ENCODE data around the gene XPR1.

Gene XPR1

DNA sequence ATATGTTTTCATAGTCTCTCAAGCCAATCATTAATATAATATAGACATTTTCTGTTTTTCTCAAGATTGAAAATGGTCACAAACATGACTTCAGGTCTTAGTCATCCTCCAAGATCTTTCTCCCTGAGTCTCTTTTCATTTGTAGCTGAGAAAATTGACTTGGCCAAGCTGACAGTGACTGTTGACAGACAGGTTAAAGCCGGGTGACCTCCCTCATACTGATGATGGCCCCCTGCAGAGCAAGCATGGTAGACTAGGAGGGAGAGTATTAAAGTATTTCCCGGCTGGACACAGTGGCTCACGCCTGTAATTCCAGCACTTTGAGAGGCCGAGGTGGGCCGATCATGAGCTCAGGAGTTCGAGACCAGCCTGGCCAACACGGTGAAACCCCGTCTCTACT lies 274.1 kb downstream of the XPR1 start:
- H3K79me2 ChIP-seq (ENCODE audit: low read length), result no peaks in the 10 kb centered on the region
- no peak overlapping the region for H3K9ac ChIP-seq (ENCODE audit: low read length)
- no peaks in the 10 kb centered on the region for H3K36me3 ChIP-seq (replicated peaks; ENCODE audit: low read depth, low read length)
- H2AFZ ChIP-seq (ENCODE audit: low read depth, low read length), result peak overlapping the region; percentile 16; the same call in 1 of the 2 replicates
- no peaks in the 10 kb centered on the region for H3K27me3 ChIP-seq (ENCODE audit: low read depth, low read length)
- TF ChIP-seq, protein P1, sequence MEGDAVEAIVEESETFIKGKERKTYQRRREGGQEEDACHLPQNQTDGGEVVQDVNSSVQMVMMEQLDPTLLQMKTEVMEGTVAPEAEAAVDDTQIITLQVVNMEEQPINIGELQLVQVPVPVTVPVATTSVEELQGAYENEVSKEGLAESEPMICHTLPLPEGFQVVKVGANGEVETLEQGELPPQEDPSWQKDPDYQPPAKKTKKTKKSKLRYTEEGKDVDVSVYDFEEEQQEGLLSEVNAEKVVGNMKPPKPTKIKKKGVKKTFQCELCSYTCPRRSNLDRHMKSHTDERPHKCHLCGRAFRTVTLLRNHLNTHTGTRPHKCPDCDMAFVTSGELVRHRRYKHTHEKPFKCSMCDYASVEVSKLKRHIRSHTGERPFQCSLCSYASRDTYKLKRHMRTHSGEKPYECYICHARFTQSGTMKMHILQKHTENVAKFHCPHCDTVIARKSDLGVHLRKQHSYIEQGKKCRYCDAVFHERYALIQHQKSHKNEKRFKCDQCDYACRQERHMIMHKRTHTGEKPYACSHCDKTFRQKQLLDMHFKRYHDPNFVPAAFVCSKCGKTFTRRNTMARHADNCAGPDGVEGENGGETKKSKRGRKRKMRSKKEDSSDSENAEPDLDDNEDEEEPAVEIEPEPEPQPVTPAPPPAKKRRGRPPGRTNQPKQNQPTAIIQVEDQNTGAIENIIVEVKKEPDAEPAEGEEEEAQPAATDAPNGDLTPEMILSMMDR (IDR thresholded peaks at IDR 0.05; ENCODE audit: low read depth, low read length), result no peak
- TF ChIP-seq EZH2phosphoT487 (IDR thresholded peaks at IDR 0.05; ENCODE audit: low read depth), result no peak
- H3K4me3 ChIP-seq (ENCODE audit: low read length), result peak overlapping the region; percentile 47; the same call in 1 of the 2 replicates
- peak overlapping the region; percentile 61 for H3K4me2 ChIP-seq (ENCODE audit: low read length)
- H3K4me1 ChIP-seq (ENCODE audit: low read length), result peaks cover 52% of the 10 kb centered on the region
- no peaks in the 10 kb centered on the region for H3K9me3 ChIP-seq (ENCODE audit: insufficient read depth, low read length)
- no peak overlapping the region for H3K27ac ChIP-seq (ENCODE audit: low read length)
- no peaks in the 10 kb centered on the region for H4K20me1 ChIP-seq (ENCODE audit: insufficient read depth, low read length)

DNA sequence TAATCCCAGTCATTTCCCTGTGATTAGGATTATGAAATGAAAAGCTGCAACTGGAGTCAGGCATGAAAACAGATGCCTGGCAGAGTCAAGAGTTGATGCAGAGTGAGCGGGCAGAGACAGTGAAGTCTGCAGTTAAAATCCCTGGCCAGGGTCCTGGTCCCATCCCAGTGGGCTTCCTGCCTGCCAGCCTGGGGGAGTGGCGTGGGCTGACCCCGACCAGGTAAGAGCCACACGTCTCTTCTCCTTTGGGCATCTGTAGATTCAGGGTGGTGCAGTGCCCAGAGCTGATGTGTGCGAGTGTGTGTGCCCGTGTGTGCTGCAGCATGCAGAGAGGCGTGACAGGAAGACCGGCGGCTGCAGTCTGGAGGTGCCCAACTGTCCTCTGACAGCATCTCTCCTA lies 274.7 kb downstream of the XPR1 start:
- H3K9me3 ChIP-seq (ENCODE audit: insufficient read depth, low read length), result no peaks in the 10 kb centered on the region
- H3K27me3 ChIP-seq (ENCODE audit: low read depth, low read length), result no peaks in the 10 kb centered on the region
- H3K27ac ChIP-seq (ENCODE audit: low read length), result no peak overlapping the region
- no peaks in the 10 kb centered on the region for H4K20me1 ChIP-seq (ENCODE audit: insufficient read depth, low read length)
- peak overlapping the region; percentile 61 for H3K4me2 ChIP-seq (ENCODE audit: low read length)
- no peak overlapping the region; the same call in 1 of the 2 replicates for H2AFZ ChIP-seq (ENCODE audit: low read depth, low read length)
- peak overlapping the region; percentile 47; the same call in 1 of the 2 replicates for H3K4me3 ChIP-seq (ENCODE audit: low read length)
- H3K4me1 ChIP-seq (ENCODE audit: low read length), result peaks cover 58% of the 10 kb centered on the region
- TF ChIP-seq EZH2phosphoT487 (IDR thresholded peaks at IDR 0.05; ENCODE audit: low read depth), result no peak
- TF ChIP-seq, protein P1 (IDR thresholded peaks at IDR 0.05; ENCODE audit: low read depth, low read length), result no peak
- H3K9ac ChIP-seq (ENCODE audit: low read length), result no peak overlapping the region; the same call in 1 of the 2 replicates
- no peaks in the 10 kb centered on the region for H3K36me3 ChIP-seq (replicated peaks; ENCODE audit: low read depth, low read length)
- H3K79me2 ChIP-seq (ENCODE audit: low read length), result no peaks in the 10 kb centered on the region

DNA sequence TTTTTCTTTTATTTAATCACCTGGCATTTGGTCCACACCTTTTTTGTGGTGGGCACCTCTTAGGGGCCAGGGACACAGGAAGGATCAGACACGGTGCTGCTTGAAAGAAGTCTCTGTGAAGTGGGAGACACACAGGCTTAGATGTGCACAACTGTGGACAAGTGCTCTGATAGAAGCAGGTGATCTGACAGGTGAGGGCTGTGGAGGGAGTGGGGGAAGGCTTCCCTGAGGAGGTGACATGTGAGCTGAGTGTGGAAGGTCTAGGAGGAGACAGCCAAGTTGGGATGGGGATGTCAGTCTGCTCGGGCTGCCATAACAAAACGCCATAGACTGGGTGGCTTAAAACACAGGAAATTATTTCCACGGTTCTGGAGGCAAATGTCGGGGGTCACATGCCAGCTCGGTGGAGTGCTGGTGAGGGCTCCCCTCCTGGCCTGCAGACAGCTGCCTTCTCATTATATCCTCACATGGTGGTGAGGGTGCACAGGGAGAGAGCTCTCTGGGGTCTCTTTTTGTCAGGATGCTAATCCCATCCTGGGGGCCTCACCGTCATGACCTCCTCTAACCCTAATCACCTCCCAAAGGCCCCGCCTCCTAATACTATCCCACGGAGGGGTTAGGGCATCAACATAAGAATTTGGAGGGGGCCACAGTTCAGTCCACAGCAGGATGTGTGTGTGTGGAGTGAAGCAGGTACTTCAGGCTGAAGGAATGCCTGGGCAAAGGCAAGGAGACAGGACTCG lies 275.7 kb downstream of the XPR1 start:
- Histone ChIP-seq H3K4me2 (ENCODE audit: low read length) (peak overlapping the region; percentile 61; the same call in 1 of the 2 replicates), H3K4me1 (ENCODE audit: low read length) (peaks cover 63% of the 10 kb centered on the region), H3K36me3 (replicated peaks; ENCODE audit: low read depth, low read length) (no peaks in the 10 kb centered on the region), H3K4me3 (ENCODE audit: low read length) (no peak overlapping the region), H3K9me3 (ENCODE audit: insufficient read depth, low read length) (no peaks in the 10 kb centered on the region), H3K79me2 (ENCODE audit: low read length) (no peaks in the 10 kb centered on the region), H4K20me1 (ENCODE audit: insufficient read depth, low read length) (no peaks in the 10 kb centered on the region), H3K27me3 (ENCODE audit: low read depth, low read length) (no peaks in the 10 kb centered on the region), H3K9ac (ENCODE audit: low read length) (0 out of 2 replicates have a peak overlapping the region, but pooled peaks have one; percentile 2), H2AFZ (ENCODE audit: low read depth, low read length) (no peak overlapping the region), H3K27ac (ENCODE audit: low read length) (no peak overlapping the region)
- TF ChIP-seq EZH2phosphoT487 (IDR thresholded peaks at IDR 0.05; ENCODE audit: low read depth), result no peak
- TF ChIP-seq, protein P1 (IDR thresholded peaks at IDR 0.05; ENCODE audit: low read depth, low read length), result no peak

DNA sequence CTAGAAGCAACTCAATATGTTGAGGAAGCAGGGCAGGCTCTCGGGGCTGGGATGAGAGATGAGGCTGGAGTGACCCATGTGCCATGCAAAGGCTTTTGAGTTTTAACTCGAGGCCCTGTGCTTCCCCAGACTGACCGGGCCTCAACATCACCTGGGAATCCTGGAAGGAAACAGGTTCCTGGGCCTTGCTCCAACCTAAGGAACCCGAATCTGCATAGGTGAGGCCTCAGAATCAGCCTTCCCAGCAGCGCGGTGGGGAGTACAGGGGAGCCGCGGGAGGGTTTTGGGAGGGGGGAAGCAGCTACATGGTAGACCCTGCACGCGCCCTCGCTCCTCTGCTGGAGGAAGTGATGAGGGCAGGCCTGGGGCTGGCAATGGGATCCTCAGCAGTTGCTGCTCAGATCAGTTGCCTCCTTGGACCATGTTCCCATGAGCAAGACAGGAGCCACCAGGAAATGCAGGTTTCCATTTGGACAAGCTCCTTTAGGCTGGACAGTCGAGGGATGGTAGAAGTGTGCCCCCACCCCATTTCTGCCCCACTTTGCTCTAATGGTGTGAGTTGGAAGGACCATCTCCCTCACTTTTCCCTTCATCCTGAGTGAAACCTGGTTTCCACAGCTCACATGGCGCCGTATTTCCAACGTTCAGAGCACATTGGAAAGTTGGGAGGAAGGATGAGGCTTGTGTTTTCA lies 276.4 kb downstream of the XPR1 start:
- no peak overlapping the region for H2AFZ ChIP-seq (ENCODE audit: low read depth, low read length)
- peak overlapping the region; percentile 68; the same call in 1 of the 2 replicates for H3K4me3 ChIP-seq (ENCODE audit: low read length)
- no peaks in the 10 kb centered on the region for H3K27me3 ChIP-seq (ENCODE audit: low read depth, low read length)
- no peaks in the 10 kb centered on the region for H4K20me1 ChIP-seq (ENCODE audit: insufficient read depth, low read length)
- H3K4me2 ChIP-seq (ENCODE audit: low read length), result peak overlapping the region; percentile 79
- H3K27ac ChIP-seq (ENCODE audit: low read length), result peak overlapping the region; percentile 86
- no peak for TF ChIP-seq EZH2phosphoT487 (IDR thresholded peaks at IDR 0.05; ENCODE audit: low read depth)
- TF ChIP-seq, protein P1 (IDR thresholded peaks at IDR 0.05; ENCODE audit: low read depth, low read length), result no peak
- no peaks in the 10 kb centered on the region for H3K79me2 ChIP-seq (ENCODE audit: low read length)
- H3K36me3 ChIP-seq (replicated peaks; ENCODE audit: low read depth, low read length), result no peaks in the 10 kb centered on the region
- H3K4me1 ChIP-seq (ENCODE audit: low read length), result peaks cover 63% of the 10 kb centered on the region
- H3K9me3 ChIP-seq (ENCODE audit: insufficient read depth, low read length), result no peaks in the 10 kb centered on the region
- peak overlapping the region; percentile 53; the same call in 1 of the 2 replicates for H3K9ac ChIP-seq (ENCODE audit: low read length)
